ENCODE measurements around the gene CAV3. TPM values are rescaled to one million over a fixed set of nuclear protein-coding genes. Genes with fewer than 3 reads are reported as not detected.
"Not testable (repeated sequence)": the region's sequence is repeated elsewhere in the genome, so short reads cannot be mapped to it uniquely, and the experiment has no call there.

Gene CAV3
- not detected in 2 replicates for total RNA-seq

GRCh38 chr3:8733332-8734094, at the start of gene CAV3:
Gene CAV3, plus strand, starts transcription at chr3:8733802. Its CDS starts 75 bp downstream, at chr3:8733877.
- TF ChIP-seq CTCF (IDR thresholded peaks at IDR 0.05; ENCODE audit: extremely low read depth, low read depth, low read length): no peak
- H3K27ac ChIP-seq (ENCODE audit: low read depth, low read length): no peak within 1 kb of the TSS

GRCh38 chr3:8684992-8685391, 48.6 kb upstream of the CAV3 start:
- H3K4me1 ChIP-seq (ENCODE audit: insufficient read depth, low read length); H3K27me3 ChIP-seq (ENCODE audit: insufficient read depth, low read length); H3K4me2 ChIP-seq (ENCODE audit: insufficient read depth, low read length); H3K79me2 ChIP-seq (ENCODE audit: insufficient read depth, low read length); DNase-seq (ENCODE audit: insufficient read length, low spot score, missing footprints); H3K36me3 ChIP-seq (ENCODE audit: insufficient read depth, low read length); H3K27ac ChIP-seq (ENCODE audit: low read depth, low read length); H2AFZ ChIP-seq (ENCODE audit: low read length); H4K20me1 ChIP-seq (ENCODE audit: insufficient read depth, low read length); H3K4me3 ChIP-seq (ENCODE audit: insufficient read depth, low read length); H3K9me3 ChIP-seq (ENCODE audit: low read depth, low read length): not testable (repeated sequence)

More at GRCh38 chr3:8733332-8734094, at the start of gene CAV3:
- Histone ChIP-seq H3K4me1 (ENCODE audit: insufficient read depth, low read length) (no peaks in the 10 kb centered on the region), H3K9me3 (ENCODE audit: low read depth, low read length) (no peaks in the 10 kb centered on the region), H2AFZ (ENCODE audit: low read length) (no peak within 1 kb of the TSS), H4K20me1 (ENCODE audit: insufficient read depth, low read length) (no peaks in the 10 kb centered on the region), H3K27me3 (ENCODE audit: insufficient read depth, low read length) (no peaks in the 10 kb centered on the region), H3K79me2 (ENCODE audit: insufficient read depth, low read length) (no peaks in the 10 kb centered on the region), H3K4me2 (ENCODE audit: insufficient read depth, low read length) (no peak within 1 kb of the TSS), H3K4me3 (ENCODE audit: insufficient read depth, low read length) (no peak within 1 kb of the TSS), H3K36me3 (ENCODE audit: insufficient read depth, low read length) (no peaks in the 10 kb centered on the region)
- peak; percentile 49 for DNase-seq (ENCODE audit: insufficient read length, low spot score, missing footprints)

- DNase-seq (ENCODE audit: insufficient read length, low spot score, missing footprints); H3K79me2 ChIP-seq (ENCODE audit: insufficient read depth, low read length); H3K4me2 ChIP-seq (ENCODE audit: insufficient read depth, low read length); H3K4me3 ChIP-seq (ENCODE audit: insufficient read depth, low read length); H3K27ac ChIP-seq (ENCODE audit: low read depth, low read length); H2AFZ ChIP-seq (ENCODE audit: low read length); H3K9me3 ChIP-seq (ENCODE audit: low read depth, low read length); H3K36me3 ChIP-seq (ENCODE audit: insufficient read depth, low read length); H3K27me3 ChIP-seq (ENCODE audit: insufficient read depth, low read length); H3K4me1 ChIP-seq (ENCODE audit: insufficient read depth, low read length); H4K20me1 ChIP-seq (ENCODE audit: insufficient read depth, low read length): not testable (repeated sequence)
These were observed 42.3 kb upstream of the CAV3 start for GRCh38 chr3:8691295-8691694.

GRCh38 chr3:8702560-8702959, 31.0 kb upstream of the CAV3 start:
- H3K4me3 ChIP-seq (ENCODE audit: insufficient read depth, low read length): no peak overlapping the region
- no peaks in the 10 kb centered on the region for H4K20me1 ChIP-seq (ENCODE audit: insufficient read depth, low read length)
- H3K4me2 ChIP-seq (ENCODE audit: insufficient read depth, low read length): no peak overlapping the region
- H3K36me3 ChIP-seq (ENCODE audit: insufficient read depth, low read length): no peaks in the 10 kb centered on the region
- peaks cover 3% of the 10 kb centered on the region for H3K9me3 ChIP-seq (ENCODE audit: low read depth, low read length)
- peak; percentile 53 for TF ChIP-seq CTCF (IDR thresholded peaks at IDR 0.05; ENCODE audit: extremely low read depth, low read depth, low read length)
- no peak overlapping the region for H2AFZ ChIP-seq (ENCODE audit: low read length)
- no peaks in the 10 kb centered on the region for H3K79me2 ChIP-seq (ENCODE audit: insufficient read depth, low read length)
- H3K27me3 ChIP-seq (ENCODE audit: insufficient read depth, low read length): no peaks in the 10 kb centered on the region
- no peaks in the 10 kb centered on the region for H3K4me1 ChIP-seq (ENCODE audit: insufficient read depth, low read length)
- no peak overlapping the region for H3K27ac ChIP-seq (ENCODE audit: low read depth, low read length)
- no peak for DNase-seq (ENCODE audit: insufficient read length, low spot score, missing footprints)

- Histone ChIP-seq H2AFZ (ENCODE audit: low read length) (no peak overlapping the region), H3K27ac (ENCODE audit: low read depth, low read length) (no peak overlapping the region), H4K20me1 (ENCODE audit: insufficient read depth, low read length) (no peaks in the 10 kb centered on the region), H3K4me3 (ENCODE audit: insufficient read depth, low read length) (no peak overlapping the region), H3K79me2 (ENCODE audit: insufficient read depth, low read length) (no peaks in the 10 kb centered on the region), H3K36me3 (ENCODE audit: insufficient read depth, low read length) (no peaks in the 10 kb centered on the region), H3K9me3 (ENCODE audit: low read depth, low read length) (peaks cover 3% of the 10 kb centered on the region), H3K27me3 (ENCODE audit: insufficient read depth, low read length) (no peaks in the 10 kb centered on the region), H3K4me1 (ENCODE audit: insufficient read depth, low read length) (no peaks in the 10 kb centered on the region), H3K4me2 (ENCODE audit: insufficient read depth, low read length) (no peak overlapping the region)
- no peak for TF ChIP-seq CTCF (IDR thresholded peaks at IDR 0.05; ENCODE audit: extremely low read depth, low read depth, low read length)
- DNase-seq (ENCODE audit: insufficient read length, low spot score, missing footprints): no peak
These were observed 28.0 kb upstream of the CAV3 start for GRCh38 chr3:8705575-8705974.

All from osteoblast (primary cell).